HG02938 (cell line): ENCODE results near the gene STK39.
A peak's percentile ranks its signal among the peaks of the same experiment; 100 is the strongest.

Source experiments
- ATAC-seq: cut with Tn5 transposase; IDR thresholded peaks from one replicate; pipeline ENCODE4 v1.9.1; 2021; ENCODE audit warnings: mild to moderate bottlenecking, moderate library complexity; ENCODE audit not compliant: unreplicated experiment

The STK39 gene

DNA sequence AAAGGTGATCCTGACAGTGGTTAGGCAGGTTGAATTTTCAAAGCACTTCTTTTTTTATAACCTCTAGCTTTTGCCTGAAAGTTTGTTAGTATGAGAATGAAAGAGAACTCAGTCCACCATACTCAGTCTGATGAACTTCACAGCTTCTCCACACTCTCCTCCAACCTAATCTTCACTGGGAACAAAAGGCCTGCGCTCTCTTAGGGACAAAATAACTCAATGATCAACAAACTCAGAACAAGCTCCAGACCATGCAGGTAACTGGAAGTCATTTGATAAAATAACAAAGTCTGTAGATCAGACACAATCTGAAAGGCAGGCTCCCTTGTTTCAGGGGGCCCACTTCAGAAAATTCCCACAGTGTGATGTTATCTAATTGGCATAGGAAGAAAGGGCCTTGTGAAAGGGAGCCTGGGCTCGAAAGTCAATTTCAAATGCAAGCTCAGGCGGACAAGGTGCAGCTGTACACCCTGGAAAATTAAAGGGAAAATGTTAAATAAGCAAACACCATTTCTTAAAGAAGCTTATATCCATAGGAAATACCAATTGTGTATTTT is 142.2 kb downstream of the STK39 start:
- ATAC-seq: no peak

DNA sequence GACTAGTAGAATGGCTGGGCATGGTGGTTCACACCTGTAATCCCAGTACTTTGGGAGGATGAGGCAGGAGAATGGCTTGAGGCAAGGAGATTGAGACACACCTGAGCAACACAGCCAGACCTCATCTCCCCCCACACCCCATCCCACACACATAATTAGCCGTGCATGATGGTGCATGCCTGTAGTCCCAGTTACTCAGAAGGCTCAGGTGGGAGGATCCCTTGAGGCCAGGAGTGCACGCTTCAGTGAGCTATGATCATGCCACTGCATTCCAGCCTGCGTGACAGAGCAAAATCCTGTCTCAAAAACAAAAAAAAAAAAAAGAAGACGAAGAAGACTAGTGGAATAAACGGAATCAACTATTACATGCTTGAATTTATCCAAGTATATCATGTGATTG is 150.0 kb downstream of the STK39 start:
- ATAC-seq: no peak

DNA sequence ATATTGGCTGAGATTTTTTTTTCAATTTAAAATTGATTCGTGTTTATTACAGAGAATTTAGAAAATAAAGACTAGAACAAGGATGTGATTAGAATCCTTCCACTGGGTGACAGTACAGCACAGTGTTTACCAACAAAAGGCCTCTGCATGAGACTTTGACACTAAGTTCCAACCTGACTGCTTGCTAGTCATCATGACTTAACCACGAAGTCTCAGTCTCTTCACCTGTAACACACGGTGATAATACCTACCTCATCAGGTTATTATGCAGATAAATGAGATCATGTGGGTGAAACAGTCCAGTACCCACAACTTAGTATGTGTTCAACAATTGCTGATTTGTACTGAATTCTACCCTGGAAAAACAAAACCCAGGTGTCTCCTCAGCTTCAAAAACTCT is 151.2 kb downstream of the STK39 start:
- ATAC-seq: no peak

DNA sequence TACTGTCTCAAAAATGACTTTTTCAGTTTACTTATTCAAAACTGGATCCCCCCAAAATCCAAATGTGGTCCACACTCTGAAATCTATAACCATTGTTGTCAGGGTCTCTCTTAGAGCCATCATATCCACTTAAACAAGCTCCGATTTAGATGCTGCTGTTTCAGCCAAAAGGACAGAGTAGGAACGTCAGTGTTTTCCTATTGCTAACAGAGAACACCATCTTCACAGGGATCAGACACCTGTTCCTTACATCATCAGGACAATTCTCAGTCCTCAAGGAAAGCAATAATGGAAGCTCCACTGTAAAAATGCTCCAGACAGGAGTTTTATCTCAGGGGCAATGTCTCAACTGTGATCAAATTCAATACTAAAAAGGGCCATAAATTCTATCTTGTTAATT is 155.4 kb downstream of the STK39 start:
- no peak for ATAC-seq

DNA sequence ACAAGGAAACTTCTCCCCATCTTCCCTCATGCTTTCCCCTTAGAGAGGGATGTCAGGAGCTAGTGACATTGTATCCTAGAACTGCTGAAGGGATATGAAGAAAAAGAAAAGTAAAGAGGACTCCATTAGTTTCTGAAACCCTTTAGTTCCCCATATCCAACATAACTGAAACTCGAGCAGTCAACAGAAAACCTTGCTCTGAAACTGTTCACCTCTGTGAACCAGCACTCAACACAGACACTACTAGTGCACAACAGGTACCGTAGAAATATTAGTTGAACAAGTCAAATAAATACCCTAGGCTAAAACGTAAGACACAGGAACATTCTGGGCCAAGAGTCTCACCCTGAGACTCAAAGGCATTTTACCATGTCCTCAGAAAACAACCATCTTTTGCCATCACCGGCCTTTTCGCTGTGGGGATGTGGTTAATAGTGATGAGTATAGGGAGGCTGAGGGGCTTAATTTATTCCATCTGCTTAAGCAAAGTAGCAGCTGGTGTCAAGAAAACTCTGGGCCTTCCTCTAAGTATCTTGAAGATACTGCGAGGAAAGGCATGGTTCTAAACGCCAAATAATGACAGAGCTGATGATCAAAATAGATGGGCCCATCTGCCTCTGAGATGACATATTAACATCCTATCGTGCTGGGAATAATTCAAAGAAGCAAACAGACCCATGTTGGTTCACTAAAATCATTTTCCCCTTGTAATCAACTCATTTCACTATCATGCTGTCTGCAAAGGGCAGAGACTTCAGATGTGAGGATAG is 156.8 kb downstream of the STK39 start:
- peak; percentile 92 for ATAC-seq

DNA sequence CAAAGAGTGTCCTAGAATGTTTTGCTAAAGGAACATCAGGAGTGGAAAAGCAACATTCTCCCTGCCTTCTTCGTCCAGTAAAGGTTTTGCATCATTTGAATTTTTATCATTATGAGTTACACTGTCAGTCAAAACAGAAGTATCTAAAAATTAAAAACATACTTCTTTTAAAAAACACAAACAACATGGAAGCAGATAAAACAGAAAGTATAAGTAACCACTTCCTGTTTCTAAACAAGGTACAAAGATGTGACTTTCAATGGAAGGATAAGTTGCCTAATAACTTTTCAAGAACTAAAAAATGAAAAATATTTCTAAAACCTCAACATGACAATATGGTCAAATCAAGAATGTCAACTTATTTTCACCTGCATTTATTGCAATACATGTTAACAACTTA is 158.2 kb downstream of the STK39 start:
- ATAC-seq: peak; percentile 50

DNA sequence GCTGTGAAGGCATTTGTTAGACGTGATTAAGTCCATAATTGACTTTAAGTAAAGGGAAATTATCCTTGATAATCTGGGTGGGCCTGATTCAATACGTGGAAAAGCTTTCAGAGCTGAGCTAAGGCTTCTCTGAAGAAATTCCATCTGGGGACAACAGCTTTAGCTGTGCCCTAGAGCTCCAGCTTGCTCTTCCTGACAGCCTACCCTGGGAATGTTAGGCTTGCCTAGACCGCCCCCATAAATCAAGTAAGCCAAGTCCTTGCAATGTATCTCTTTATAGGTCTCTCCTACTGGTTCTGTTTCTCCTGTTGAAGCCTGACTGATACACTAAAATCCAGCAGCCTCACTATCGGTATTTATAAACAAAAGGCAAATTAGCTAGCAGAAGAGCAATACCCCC is 160.0 kb downstream of the STK39 start:
- no peak for ATAC-seq

DNA sequence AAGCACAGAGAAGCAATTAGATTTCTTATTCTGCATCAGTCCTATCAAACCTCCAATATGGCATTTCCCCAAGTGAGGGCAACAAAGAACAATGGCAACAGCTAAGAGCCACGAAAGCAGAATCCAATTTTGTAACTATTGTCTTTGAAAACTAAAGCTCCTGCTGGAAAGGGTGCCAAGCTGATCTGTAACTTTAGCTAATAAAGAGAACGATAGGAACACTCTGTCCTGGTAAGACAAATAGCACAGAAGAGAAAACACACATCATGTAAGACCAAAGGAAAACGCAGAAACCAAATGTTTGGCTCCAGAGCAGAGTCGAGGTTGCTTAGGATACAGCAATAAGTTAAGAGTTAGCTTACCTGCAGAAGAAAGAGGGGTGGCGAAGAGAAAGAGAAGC is 160.5 kb downstream of the STK39 start:
- ATAC-seq: no peak

DNA sequence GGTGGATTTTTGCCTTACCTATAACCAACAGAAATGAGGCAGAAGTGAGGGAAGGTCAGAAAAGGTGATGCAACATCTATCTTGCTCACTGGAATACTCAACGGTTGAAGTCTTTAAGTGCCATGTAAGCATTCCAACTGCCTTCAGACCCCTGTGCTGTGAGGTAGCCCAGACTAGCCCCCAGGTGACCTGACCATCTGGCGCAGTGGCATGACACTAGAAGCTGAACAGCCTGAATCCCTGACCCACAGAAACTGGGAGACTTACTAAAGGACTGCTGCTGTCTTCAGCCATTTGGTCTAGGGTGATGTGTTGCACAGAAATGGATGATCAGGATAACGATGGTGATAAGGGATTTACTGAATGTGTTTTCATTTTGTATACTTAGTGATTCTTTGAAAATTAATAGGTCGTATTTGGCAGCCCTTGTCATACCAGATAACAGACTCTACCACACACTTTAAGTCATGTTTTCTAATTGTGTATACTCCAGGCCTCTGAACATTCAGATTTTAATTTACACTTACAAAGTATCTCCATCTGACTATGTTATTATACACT is 161.5 kb downstream of the STK39 start:
- ATAC-seq: no peak

DNA sequence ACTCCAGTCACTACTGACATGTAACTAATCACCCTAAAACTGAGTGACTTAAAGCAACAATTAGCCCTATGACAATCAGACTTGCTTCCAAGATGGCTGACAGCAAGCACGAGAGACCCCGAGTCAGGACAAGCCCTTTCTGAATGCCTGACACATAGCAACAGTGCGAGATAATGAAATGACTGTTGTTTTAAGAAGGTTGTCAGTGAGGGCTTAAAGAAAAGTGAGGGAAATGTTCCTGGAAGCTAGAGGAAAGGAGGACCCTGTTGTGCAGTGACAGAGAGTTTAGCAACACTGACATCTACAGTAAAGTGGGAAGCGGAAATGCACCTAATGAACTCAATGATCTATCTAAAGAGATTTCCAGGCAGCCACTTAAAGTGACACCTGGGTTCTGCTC is 163.1 kb downstream of the STK39 start:
- no peak for ATAC-seq

DNA sequence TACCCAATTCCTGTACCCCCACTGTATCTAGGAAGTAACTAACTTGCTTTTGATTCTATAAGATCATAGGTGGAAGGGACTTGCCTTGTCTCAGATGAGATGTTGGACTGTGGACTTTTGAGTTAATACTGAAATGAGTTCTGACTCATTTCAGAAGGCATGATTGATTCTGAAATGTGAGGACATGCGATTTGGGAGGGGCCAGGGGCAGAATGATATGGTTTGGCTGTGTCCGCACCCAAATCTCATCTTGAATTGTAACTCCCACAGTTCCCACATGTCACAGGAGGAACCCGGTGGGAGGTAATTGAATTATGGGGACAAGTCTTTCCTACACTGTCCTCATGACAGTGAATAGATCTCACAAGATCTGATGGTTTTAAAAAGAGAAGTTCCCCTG is 165.9 kb downstream of the STK39 start:
- ATAC-seq: peak; percentile 82

DNA sequence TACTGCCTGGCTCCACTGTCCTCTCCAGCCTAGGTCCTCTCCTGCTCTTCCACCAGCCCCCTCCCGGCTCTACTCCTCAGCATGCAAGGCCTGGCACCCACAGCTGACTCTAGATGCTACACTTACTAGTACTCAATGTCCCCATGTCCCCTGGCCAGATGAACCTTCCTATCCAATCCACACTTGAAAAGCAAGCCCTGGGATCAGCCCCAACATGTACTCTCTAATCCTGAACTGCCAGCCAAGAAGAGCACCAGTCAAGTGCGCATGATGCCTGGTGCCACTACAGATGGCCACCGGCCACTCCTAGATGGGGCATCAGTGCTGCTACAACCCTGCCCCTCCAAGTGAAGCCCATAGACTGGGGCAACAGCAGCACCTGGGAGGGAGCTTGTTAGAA is 168.2 kb downstream of the STK39 start:
- no peak for ATAC-seq

DNA sequence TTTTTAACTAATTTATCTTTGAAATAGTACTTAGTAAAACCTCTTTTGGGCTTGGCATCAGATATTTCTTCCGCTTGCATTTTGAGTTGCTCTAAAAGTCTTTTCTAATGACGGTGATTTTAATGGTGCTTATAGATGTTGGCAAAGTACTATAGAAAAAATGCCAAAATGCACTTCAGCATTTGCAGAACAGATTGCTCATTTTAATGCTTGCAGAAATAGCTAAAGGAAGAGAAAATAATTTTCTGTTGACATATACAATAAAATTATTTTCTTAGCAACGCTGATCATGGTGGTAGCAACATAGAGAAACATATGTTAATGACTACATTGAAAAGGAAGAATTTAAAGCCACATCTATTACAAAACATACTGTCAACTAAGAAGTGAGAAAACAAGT is 170.7 kb downstream of the STK39 start:
- no peak for ATAC-seq

DNA sequence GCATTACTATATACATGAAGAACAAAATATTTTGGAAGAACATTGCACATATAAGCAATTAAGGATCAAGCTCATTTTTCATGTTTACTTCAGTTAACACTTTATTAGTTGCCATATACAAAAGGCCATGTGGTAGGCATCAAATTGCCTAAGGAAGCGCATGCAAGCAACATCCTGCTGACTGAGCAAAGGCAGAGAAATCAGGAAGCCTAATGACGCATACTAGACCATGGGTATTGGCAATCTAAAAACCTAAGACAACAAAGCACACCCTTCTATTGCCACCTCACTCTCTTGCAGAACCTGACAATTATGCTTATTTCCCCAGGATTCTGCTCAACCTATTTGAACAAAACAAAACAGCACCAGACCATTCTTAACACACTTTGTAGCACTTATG is 171.9 kb downstream of the STK39 start:
- ATAC-seq: no peak

DNA sequence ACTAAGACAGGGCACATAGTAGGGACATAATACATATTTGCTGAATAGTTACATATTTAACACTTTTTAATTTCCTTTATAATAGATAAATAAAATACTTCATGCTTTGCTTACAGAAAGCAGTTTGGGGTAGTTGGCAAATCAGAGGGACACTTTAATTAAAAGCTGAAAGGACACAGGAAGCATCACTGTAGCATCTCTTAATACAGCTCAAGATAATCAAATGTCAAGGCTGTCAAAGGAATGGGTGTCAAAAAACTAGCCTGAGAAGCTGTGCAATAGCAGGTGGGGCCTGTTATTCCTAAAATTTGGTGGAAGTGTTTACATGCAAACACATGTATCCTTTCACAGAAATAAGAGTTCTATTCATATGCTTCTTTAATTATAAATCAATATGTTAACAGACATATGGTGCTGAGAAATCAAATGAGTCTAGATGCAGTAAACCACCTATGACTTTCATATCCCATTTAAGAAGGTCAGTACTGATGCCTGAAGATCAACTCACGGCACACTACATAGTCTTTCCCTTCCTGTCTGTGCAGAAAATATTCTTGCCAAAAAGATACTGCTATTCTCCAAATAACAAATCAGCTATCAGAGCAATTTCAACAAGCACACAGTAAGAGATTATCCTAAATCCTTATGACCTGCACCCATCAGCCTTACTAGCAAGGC is 174.6 kb downstream of the STK39 start:
- ATAC-seq: no peak

DNA sequence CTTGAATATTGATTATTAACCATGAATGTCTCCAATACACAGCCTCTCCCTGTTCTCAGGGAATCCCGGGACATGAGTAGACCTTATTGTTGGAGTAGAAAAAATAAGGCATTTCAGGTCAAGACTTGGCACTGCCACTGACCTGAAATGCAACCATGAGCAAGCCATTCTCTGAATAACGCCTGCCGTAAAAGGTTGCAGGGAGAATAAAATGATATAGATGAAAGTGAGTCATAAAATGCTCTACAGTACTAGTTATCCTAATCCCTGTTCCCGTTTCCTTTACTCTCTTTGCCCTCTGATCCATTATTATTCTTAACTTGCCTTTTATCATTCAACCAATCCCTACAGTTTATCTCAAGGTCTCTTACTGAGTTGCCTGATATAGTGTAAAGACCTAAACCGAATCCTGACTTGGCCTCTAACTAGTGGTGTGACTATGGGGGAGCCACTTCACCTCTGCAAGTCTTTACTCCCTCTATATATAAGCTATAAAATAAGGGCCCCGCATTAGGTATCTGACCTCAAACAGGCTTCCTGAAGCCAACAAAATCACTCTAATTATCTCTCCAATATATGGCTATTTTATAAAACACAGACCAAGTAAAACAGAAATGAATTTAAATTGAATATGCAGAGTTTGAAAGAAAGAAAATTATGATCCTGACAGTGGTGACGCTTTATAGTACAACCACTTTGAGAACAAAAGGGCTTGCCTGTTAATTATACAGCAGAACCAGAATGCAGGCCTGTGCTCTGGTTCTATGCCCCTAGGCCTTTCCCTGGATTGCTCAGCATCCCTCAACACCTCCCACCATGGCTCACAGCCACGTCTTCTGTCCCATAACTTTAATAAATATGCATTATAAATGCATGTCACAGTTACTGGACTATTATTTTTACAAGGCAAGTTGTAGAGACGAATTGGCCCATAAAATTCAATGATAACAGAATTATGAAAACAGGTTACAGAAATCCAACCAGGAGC is 183.1 kb downstream of the STK39 start:
- ATAC-seq: no peak

DNA sequence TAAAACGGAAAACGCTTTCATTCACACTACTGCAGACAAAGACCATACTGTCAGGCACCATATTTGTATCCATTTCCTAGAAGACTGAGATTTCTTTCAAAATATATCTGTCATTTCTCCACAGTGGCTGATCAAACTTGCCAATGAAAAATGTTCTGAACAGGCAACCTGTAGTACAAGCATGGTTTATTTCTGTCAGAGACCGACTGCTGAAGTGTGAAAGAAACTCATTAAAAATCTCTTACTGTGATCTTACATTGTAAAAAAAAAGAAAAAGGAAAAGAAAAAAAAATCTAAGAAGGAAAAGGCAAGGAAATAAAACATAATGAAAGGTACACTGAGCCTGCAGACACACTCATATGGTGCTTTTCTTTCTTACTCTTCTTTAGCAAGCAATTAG is 184.5 kb downstream of the STK39 start:
- no peak for ATAC-seq

DNA sequence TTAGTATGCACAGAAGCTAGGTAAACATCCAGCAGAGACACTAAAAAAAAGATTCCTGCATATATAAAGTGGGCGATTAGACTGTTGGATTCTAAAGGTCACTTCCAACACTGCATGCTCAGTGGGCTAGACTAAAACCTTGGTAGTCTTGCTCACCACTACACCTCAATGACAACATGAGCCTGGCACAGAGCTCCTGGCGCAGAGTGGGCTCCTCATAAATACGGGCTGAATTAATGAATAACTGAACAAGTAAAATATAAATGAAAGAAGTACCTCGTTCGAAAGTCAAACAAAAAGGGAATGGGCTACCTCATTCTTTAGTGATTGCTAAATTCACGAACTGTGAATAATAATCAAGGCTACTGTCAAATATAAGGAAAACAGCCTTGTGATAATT is 185.3 kb downstream of the STK39 start:
- ATAC-seq: no peak

DNA sequence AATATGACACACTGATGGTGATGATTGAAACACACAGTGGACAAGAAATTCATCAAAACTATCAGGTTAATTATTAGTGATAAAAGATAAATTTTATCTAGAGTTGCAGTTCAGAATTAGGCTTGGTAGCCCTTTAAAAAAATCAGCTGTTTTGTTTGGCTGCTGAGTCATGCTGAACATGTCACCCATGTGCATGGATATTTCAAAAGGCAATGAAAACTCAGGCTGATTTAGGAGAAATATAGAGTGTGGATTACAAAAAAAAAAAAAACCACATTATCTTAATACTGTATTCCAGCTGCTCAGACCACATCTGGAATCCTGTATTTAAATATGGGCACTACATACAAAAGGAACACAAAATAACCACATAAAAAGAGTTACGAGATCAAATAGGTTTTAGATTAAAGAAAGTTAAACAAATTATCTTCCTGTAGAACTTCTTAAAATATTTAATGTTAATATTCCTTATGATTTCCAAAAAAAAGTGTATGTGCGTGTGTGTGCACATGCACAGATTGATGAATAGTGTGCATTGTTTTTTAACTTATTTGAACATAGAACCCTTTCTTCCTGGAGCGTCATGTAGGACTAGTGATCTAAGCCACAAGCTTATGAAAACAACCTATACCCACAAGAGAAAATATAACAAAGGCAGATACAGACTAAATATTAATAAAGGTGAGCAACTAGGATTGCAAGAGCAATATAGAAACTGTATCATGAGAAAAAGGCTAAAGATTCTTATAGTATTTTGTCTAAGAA is 186.2 kb downstream of the STK39 start:
- ATAC-seq: no peak

DNA sequence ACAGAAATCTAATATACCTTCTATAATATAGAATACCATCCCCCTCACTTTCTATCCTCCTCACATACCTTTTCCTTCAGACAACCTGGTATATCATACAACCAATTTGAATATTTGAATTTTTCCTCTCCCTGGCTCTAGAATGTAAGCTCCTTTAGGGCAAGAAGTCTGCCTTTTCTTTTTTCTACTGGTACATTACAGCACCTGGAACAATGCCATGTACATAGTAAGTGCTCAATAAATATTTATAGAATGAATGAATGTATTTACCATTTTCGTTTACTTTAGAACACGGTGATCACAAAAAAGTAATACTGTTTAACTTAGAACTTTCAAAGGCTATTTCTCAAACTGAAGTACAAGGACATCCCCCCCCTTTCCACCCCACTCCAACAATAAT is 187.6 kb downstream of the STK39 start:
- no peak for ATAC-seq
